Neural progenitor cell (in vitro differentiated cells): ENCODE measurements around the gene GRK6. TPM values are rescaled to one million over a fixed set of nuclear protein-coding genes. Genes with fewer than 3 reads are reported as not detected.

Experiments used
- DNase-seq: peaks from one replicate; pipeline ENCODE4 v3.0.0-alpha.2; 2016; ENCODE audit warnings: low spot score
- H2AFZ ChIP-seq: fragments of 200-600 bp; sonication (generic); replicated peaks from 2 replicates; pipeline ENCODE4 v1.6.1; 2016; ENCODE audit warnings: antibody characterized with exemption
- H3F3A ChIP-seq: fragments of 200-600 bp; sonication (generic); 2 replicates; pipeline ENCODE4 v1.6.1; 2016; ENCODE audit warnings: antibody characterized with exemption, low read depth
- H3K27ac ChIP-seq: fragments of 200-600 bp; sonication (generic); 2 replicates; pipeline ENCODE4 v1.5.1; 2016; ENCODE audit warnings: mild to moderate bottlenecking
- H3K27me3 ChIP-seq: fragments of 200-600 bp; sonication (generic); 2 replicates; pipeline ENCODE4 v1.6.1; 2016; ENCODE audit warnings: mild to moderate bottlenecking, moderate library complexity
- H3K36me3 ChIP-seq: fragments of 200-600 bp; sonication (generic); 2 replicates; pipeline ENCODE4 v1.5.1; 2016
- H3K4me1 ChIP-seq: fragments of 200-600 bp; sonication (generic); 2 replicates; pipeline ENCODE4 v1.6.1; 2016; ENCODE audit warnings: mixed run types
- H3K4me2 ChIP-seq: fragments of 200-600 bp; sonication (generic); 2 replicates; pipeline ENCODE4 v1.6.1; 2016
- H3K4me3 ChIP-seq: fragments of 200-600 bp; sonication (generic); 2 replicates; pipeline ENCODE4 v1.5.1; 2016
- H3K79me2 ChIP-seq: fragments of 200-600 bp; sonication (generic); 2 replicates; pipeline ENCODE4 v1.6.1; 2016; ENCODE audit warnings: low read depth
- H3K9ac ChIP-seq: fragments of 200-600 bp; sonication (generic); 2 replicates; pipeline ENCODE4 v1.6.1; 2016
- H3K9me3 ChIP-seq: fragments of 200-600 bp; sonication (generic); 2 replicates; pipeline ENCODE4 v1.5.1; 2016; ENCODE audit warnings: low read depth
- H4K20me1 ChIP-seq: fragments of 200-600 bp; sonication (generic); 2 replicates; pipeline ENCODE4 v1.6.1; 2016; ENCODE audit warnings: low read depth
- H3K27ac Mint-ChIP-seq: 3 replicates; pipeline ENCODE4 v1.8.0; 2021; ENCODE audit warnings: mixed read lengths
- H3K27me3 Mint-ChIP-seq: 2 replicates; pipeline ENCODE4 v1.8.0; 2022; ENCODE audit warnings: low read depth, mild to moderate bottlenecking, inconsistent platforms, moderate library complexity, mixed read lengths; ENCODE audit not compliant: insufficient read depth
- H3K36me3 Mint-ChIP-seq: 3 replicates; pipeline ENCODE4 v1.8.0; 2021; ENCODE audit warnings: mixed read lengths
- H3K4me1 Mint-ChIP-seq: 3 replicates; pipeline ENCODE4 v1.8.0; 2021; ENCODE audit warnings: mixed read lengths
- H3K4me3 Mint-ChIP-seq: 3 replicates; pipeline ENCODE4 v1.8.0; 2021; ENCODE audit warnings: mild to moderate bottlenecking, moderate library complexity, mixed read lengths
- H3K9me3 Mint-ChIP-seq: 3 replicates; pipeline ENCODE4 v1.8.0; 2020; ENCODE audit warnings: mixed read lengths
- CTCF ChIP-seq: fragments of 200-600 bp; sonication (generic); IDR thresholded peaks from 2 replicates; pipeline ENCODE4 v1.5.1; 2017; ENCODE audit warnings: antibody characterized with exemption, mild to moderate bottlenecking
- EZH2 ChIP-seq: fragments of 200-600 bp; sonication (generic); IDR thresholded peaks from 2 replicates; pipeline ENCODE4 v1.6.1; 2017; ENCODE audit warnings: antibody characterized with exemption, mild to moderate bottlenecking, moderate library complexity
- EZH2phosphoT487 ChIP-seq: fragments of 200-600 bp; sonication (generic); IDR thresholded peaks from 2 replicates; pipeline ENCODE4 v1.6.1; 2017; ENCODE audit warnings: antibody characterized with exemption
- total RNA-seq: library from RNA; depleted of rRNA; stranded (reverse); fragments of >200 nt; gene quantifications from 2 replicates; pipeline ENCODE4 v1.2.3, GENCODE V29; 2015; ENCODE audit warnings: low replicate concordance

GRK6 gene
- total RNA-seq, 1 donor from 2014 or later: 24.0 TPM

- TF ChIP-seq CTCF (no peak), EZH2 (no peak), EZH2phosphoT487 (no peak)
- no peak overlapping the region for H3K4me3 ChIP-seq
- peaks cover 61% of the 10 kb centered on the region for H3K4me1 Mint-ChIP-seq
- peaks cover 31% of the 10 kb centered on the region for H4K20me1 ChIP-seq
- H3F3A ChIP-seq: peaks cover 36% of the 10 kb centered on the region
- DNase-seq: no peak
- H3K36me3 ChIP-seq: no peaks in the 10 kb centered on the region
- peak overlapping the region; percentile 55 for H3K27ac Mint-ChIP-seq
- peaks cover 23% of the 10 kb centered on the region for H3K27me3 Mint-ChIP-seq
- no peaks in the 10 kb centered on the region for H3K27me3 ChIP-seq
- no peak overlapping the region for H2AFZ ChIP-seq
- no peak overlapping the region for H3K9ac ChIP-seq
- peaks cover 29% of the 10 kb centered on the region for H3K4me1 ChIP-seq
- H3K79me2 ChIP-seq: peaks cover 30% of the 10 kb centered on the region
- H3K9me3 ChIP-seq: no peaks in the 10 kb centered on the region
- no peak overlapping the region for H3K27ac ChIP-seq
- H3K36me3 Mint-ChIP-seq: peaks cover 13% of the 10 kb centered on the region
- no peaks in the 10 kb centered on the region for H3K9me3 Mint-ChIP-seq
- H3K4me3 Mint-ChIP-seq: peak overlapping the region; percentile 83
- H3K4me2 ChIP-seq: no peak overlapping the region
Measured at GRCh38 chr5:177474846-177475562, 48.5 kb downstream of the GRK6 start.

DNA sequence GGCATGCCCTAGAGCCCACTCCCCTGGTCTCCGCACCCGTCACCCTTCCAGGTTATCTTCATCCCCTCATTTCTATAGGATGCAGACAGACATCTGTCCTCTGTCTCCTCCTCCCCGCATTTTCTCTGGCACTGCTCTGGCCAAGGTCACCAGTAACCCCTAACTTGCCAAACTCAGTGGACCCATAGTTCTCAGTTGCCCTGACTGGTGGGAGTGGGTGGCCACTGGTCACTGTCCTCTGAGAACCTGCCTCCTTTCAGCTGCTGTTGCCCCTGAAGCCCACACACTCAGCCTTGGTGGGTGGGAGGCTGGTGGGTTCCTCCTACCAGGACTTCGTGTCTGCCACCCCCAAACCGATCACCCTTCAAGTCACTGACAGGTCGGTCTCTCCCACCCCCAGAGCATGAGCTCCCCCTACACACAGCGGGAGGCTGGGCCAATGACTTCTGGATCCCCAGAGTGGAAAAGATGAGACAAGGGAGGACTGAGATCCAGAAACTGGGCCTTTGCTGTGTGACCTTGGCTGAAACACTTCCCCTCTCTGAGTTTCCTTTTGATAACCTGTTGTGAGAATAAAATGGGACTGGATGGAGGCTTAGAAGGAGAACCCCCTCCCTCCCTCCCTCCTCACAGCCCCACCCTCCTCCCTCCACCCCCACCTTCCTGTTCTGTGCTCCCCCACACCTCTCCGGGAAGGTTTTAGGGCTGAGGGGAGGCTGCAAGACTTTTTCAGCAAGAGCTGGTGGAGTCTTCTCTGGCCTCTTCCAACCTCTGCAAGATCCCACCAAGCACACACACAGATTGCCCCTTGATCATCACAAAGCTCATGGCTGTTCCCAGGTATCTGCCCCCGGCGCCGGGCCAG lies 49.3 kb downstream of the GRK6 start:
- TF ChIP-seq CTCF: no peak
- no peak for TF ChIP-seq EZH2phosphoT487
- TF ChIP-seq EZH2: no peak
- Histone ChIP-seq H3K9me3 (no peaks in the 10 kb centered on the region), H3K4me3 (no peak overlapping the region), H3K79me2 (peaks cover 22% of the 10 kb centered on the region), H3F3A (peaks cover 39% of the 10 kb centered on the region), H3K27me3 (no peaks in the 10 kb centered on the region), H3K4me1 (peaks cover 21% of the 10 kb centered on the region), H3K27ac (no peak overlapping the region), H3K4me2 (no peak overlapping the region), H3K36me3 (no peaks in the 10 kb centered on the region), H2AFZ (no peak overlapping the region), H4K20me1 (peaks cover 29% of the 10 kb centered on the region), H3K9ac (no peak overlapping the region)
- H3K4me3 Mint-ChIP-seq: peak overlapping the region; percentile 66
- peak overlapping the region; percentile 55 for H3K27ac Mint-ChIP-seq
- peaks cover 54% of the 10 kb centered on the region for H3K4me1 Mint-ChIP-seq
- H3K36me3 Mint-ChIP-seq: peaks cover 9% of the 10 kb centered on the region
- H3K9me3 Mint-ChIP-seq: no peaks in the 10 kb centered on the region
- no peak for DNase-seq
- peaks cover 16% of the 10 kb centered on the region for H3K27me3 Mint-ChIP-seq

DNA sequence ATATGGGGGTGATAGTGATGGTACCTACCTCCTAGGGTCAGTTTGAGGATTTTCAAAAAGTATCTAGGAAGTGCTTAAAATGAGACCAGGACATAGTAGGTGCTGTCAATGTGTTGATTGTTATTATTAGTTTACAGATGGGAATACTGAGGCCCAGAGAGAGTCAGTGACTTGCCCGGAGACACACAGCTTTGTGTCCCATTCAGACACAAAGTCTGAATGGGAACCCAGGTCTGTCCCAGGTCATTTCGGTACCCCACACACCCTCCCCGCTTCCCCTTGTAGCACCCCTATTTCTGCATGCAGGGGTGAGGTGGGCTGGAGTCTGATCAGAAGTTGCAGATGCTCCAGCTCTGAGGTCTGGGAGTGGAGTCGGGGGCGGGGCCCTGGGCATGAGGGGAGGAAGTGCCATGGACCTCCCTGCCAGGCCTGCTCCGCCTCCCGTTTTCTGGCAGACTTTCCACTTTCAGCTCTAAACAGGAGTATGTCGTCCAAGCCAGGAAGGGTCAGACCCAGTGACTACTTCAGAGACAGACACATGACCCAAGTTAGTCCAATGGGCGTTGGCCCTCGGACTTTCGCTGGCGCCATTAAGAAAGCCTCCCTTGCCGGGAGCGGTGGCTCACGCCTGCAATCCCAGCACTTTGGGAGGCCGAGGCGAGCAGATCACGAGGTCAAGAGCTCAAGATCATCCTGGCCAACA lies 50.2 kb downstream of the GRK6 start:
- Histone ChIP-seq H3K4me1 (peaks cover 12% of the 10 kb centered on the region), H3K9ac (no peak overlapping the region), H2AFZ (no peak overlapping the region), H3K79me2 (peaks cover 13% of the 10 kb centered on the region), H3F3A (peaks cover 35% of the 10 kb centered on the region), H3K27ac (no peak overlapping the region), H3K27me3 (no peaks in the 10 kb centered on the region), H3K9me3 (no peaks in the 10 kb centered on the region), H3K36me3 (no peaks in the 10 kb centered on the region), H3K4me2 (no peak overlapping the region), H3K4me3 (no peak overlapping the region), H4K20me1 (peaks cover 20% of the 10 kb centered on the region)
- peak overlapping the region; percentile 22 for H3K27ac Mint-ChIP-seq
- H3K4me3 Mint-ChIP-seq: peak overlapping the region; percentile 57
- peaks cover 5% of the 10 kb centered on the region for H3K36me3 Mint-ChIP-seq
- TF ChIP-seq CTCF (no peak), EZH2 (no peak), EZH2phosphoT487 (no peak)
- H3K4me1 Mint-ChIP-seq: peaks cover 46% of the 10 kb centered on the region
- peaks cover 15% of the 10 kb centered on the region for H3K27me3 Mint-ChIP-seq
- no peak for DNase-seq
- H3K9me3 Mint-ChIP-seq: no peaks in the 10 kb centered on the region
